22Rv1 (cell line): ENCODE measurements around the gene CEP295NL.

Experiments
- ZFX ChIP-seq: fragments of 450-650 bp; IDR thresholded peaks from 2 replicates; pipeline ENCODE4 v1.6.1; 2017; ENCODE audit warnings: antibody characterized with exemption, borderline replicate concordance
- TF ChIP-seq, protein P1 (sequence below): fragments of 450-650 bp; IDR thresholded peaks from 2 replicates; pipeline ENCODE4 v1.5.1; 2017; ENCODE audit warnings: mild to moderate bottlenecking

GRCh38 chr17:78896091-78896833, 6.7 kb downstream of the CEP295NL start:
- TF ChIP-seq ZFX = no peak
- TF ChIP-seq, protein P1, sequence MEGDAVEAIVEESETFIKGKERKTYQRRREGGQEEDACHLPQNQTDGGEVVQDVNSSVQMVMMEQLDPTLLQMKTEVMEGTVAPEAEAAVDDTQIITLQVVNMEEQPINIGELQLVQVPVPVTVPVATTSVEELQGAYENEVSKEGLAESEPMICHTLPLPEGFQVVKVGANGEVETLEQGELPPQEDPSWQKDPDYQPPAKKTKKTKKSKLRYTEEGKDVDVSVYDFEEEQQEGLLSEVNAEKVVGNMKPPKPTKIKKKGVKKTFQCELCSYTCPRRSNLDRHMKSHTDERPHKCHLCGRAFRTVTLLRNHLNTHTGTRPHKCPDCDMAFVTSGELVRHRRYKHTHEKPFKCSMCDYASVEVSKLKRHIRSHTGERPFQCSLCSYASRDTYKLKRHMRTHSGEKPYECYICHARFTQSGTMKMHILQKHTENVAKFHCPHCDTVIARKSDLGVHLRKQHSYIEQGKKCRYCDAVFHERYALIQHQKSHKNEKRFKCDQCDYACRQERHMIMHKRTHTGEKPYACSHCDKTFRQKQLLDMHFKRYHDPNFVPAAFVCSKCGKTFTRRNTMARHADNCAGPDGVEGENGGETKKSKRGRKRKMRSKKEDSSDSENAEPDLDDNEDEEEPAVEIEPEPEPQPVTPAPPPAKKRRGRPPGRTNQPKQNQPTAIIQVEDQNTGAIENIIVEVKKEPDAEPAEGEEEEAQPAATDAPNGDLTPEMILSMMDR = no peak
